Uterus (tissue), 2 donors: Measurements from ENCODE around the gene KCNN3.

ENCODE experiments used
- CTCF ChIP-seq, 4 experiments: fragments of 200-600 bp in 2 of 4; fragments of 450-650 bp in 2 of 4; sonication (generic) in 2 of 4; IDR thresholded peaks; one replicate each; pipeline ENCODE4 v1.5.1; 2016 to 2019; ENCODE audit warnings: antibody characterized with exemption in 4 of 4, mild to moderate bottlenecking in 2 of 4, moderate library complexity in 1 of 4
- POLR2A ChIP-seq, 2 donors: fragments of 450-650 bp; IDR thresholded peaks; one replicate each; pipeline ENCODE4 v1.6.1; 2016; ENCODE audit warnings: antibody characterized with exemption in 2 of 2, mild to moderate bottlenecking in 1 of 2, moderate library complexity in 1 of 2

GRCh38 chr1:154713005-154713404 is 157.1 kb downstream of the KCNN3 start:
- TF ChIP-seq CTCF (IDR thresholded peaks at IDR 0.05): no peak
- no peak for TF ChIP-seq POLR2A (IDR thresholded peaks at IDR 0.05)
